ENCODE results near the gene SBK3.

The SBK3 gene

GRCh38 chr19:55493645-55494171 is 51.6 kb downstream of the SBK3 start:
- peaks cover 96% of the 10 kb centered on the region for H3K27me3 ChIP-seq (replicated peaks; ENCODE audit: insufficient read depth, low read length)
- H3K79me2 ChIP-seq (ENCODE audit: low read length): no peaks in the 10 kb centered on the region
- no peak overlapping the region for H3K27ac ChIP-seq (ENCODE audit: low read length)
- no peak for DNase-seq
- H3K4me2 ChIP-seq (ENCODE audit: low read depth, low read length): no peak overlapping the region
- H3K36me3 ChIP-seq (replicated peaks; ENCODE audit: insufficient read depth, low read length): no peaks in the 10 kb centered on the region
- H3K4me1 ChIP-seq (ENCODE audit: low read length): no peaks in the 10 kb centered on the region
- no peak overlapping the region for H3K4me3 ChIP-seq (ENCODE audit: low read length)
- H2AFZ ChIP-seq (ENCODE audit: low read length): no peak overlapping the region
- H3K9ac ChIP-seq (ENCODE audit: low read length): no peak overlapping the region
- no peaks in the 10 kb centered on the region for H4K20me1 ChIP-seq (ENCODE audit: insufficient read depth, low read length)
- no peaks in the 10 kb centered on the region for H3F3A ChIP-seq (ENCODE audit: insufficient read depth, low read length)
- no peak for TF ChIP-seq EZH2 (optimal IDR thresholded peaks at IDR 0.05; ENCODE audit: low read depth, low read length)
- no peak for TF ChIP-seq EZH2phosphoT487 (IDR thresholded peaks at IDR 0.05; ENCODE audit: low read length)
- no peak for TF ChIP-seq CTCF (IDR thresholded peaks at IDR 0.05; ENCODE audit: low read length)
- no peaks in the 10 kb centered on the region for H3K9me2 ChIP-seq (replicated peaks; ENCODE audit: insufficient read depth, low read length)
- no peaks in the 10 kb centered on the region for H3K9me3 ChIP-seq (replicated peaks; ENCODE audit: insufficient read depth, low read length)

DNA sequence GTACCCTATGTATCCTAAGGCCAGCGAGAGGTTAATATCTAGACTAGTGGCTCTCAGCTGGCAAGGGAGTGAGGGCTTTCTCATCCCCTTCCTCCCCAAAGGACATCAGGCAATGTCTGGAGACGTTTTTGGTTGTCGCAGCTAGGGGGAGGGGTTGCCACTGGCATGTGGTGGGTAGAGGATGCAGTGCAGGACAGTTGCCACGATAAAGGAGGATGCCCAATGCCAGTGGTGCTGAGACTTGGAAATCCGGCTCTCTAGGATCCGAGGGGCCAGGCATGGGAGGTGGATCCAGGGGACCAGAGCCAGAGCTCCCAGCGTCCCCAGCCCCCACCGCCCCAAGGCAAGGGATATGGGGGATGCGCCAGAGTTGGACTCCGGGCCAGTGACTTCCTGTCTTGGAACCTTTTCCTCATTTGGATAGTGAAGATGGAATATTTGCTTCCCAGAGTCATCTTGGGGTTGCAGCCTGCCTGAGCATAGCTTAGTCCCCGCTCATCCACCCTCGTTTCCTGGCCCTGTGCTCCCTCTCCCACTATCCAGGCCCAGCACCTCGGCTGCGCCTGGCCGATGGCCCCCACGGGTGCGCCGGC is 52.2 kb downstream of the SBK3 start:
- Histone ChIP-seq H3K36me3 (replicated peaks; ENCODE audit: insufficient read depth, low read length) (no peaks in the 10 kb centered on the region), H3K27ac (ENCODE audit: low read length) (no peak overlapping the region), H4K20me1 (ENCODE audit: insufficient read depth, low read length) (no peaks in the 10 kb centered on the region), H3K27me3 (replicated peaks; ENCODE audit: insufficient read depth, low read length) (peaks cover 95% of the 10 kb centered on the region), H3F3A (ENCODE audit: insufficient read depth, low read length) (no peaks in the 10 kb centered on the region), H2AFZ (ENCODE audit: low read length) (no peak overlapping the region), H3K79me2 (ENCODE audit: low read length) (no peaks in the 10 kb centered on the region), H3K9me2 (replicated peaks; ENCODE audit: insufficient read depth, low read length) (no peaks in the 10 kb centered on the region), H3K9me3 (replicated peaks; ENCODE audit: insufficient read depth, low read length) (no peaks in the 10 kb centered on the region), H3K9ac (ENCODE audit: low read length) (no peak overlapping the region), H3K4me1 (ENCODE audit: low read length) (no peaks in the 10 kb centered on the region), H3K4me3 (ENCODE audit: low read length) (no peak overlapping the region), H3K4me2 (ENCODE audit: low read depth, low read length) (no peak overlapping the region)
- TF ChIP-seq CTCF (IDR thresholded peaks at IDR 0.05; ENCODE audit: low read length): no peak
- no peak for TF ChIP-seq EZH2phosphoT487 (IDR thresholded peaks at IDR 0.05; ENCODE audit: low read length)
- no peak for TF ChIP-seq EZH2 (optimal IDR thresholded peaks at IDR 0.05; ENCODE audit: low read depth, low read length)
- DNase-seq: no peak

- no peaks in the 10 kb centered on the region for H3K79me2 ChIP-seq (ENCODE audit: low read length)
- no peaks in the 10 kb centered on the region for H3K4me1 ChIP-seq (ENCODE audit: low read length)
- peaks cover 93% of the 10 kb centered on the region for H3K27me3 ChIP-seq (replicated peaks; ENCODE audit: insufficient read depth, low read length)
- H3K4me3 ChIP-seq (ENCODE audit: low read length): no peak overlapping the region
- H2AFZ ChIP-seq (ENCODE audit: low read length): no peak overlapping the region
- H3K36me3 ChIP-seq (replicated peaks; ENCODE audit: insufficient read depth, low read length): no peaks in the 10 kb centered on the region
- H3K9me3 ChIP-seq (replicated peaks; ENCODE audit: insufficient read depth, low read length): no peaks in the 10 kb centered on the region
- no peak overlapping the region for H3K4me2 ChIP-seq (ENCODE audit: low read depth, low read length)
- no peaks in the 10 kb centered on the region for H3K9me2 ChIP-seq (replicated peaks; ENCODE audit: insufficient read depth, low read length)
- H3F3A ChIP-seq (ENCODE audit: insufficient read depth, low read length): no peaks in the 10 kb centered on the region
- H3K27ac ChIP-seq (ENCODE audit: low read length): no peak overlapping the region
- no peak for DNase-seq
- TF ChIP-seq CTCF (IDR thresholded peaks at IDR 0.05; ENCODE audit: low read length) (no peak), EZH2phosphoT487 (IDR thresholded peaks at IDR 0.05; ENCODE audit: low read length) (no peak), EZH2 (optimal IDR thresholded peaks at IDR 0.05; ENCODE audit: low read depth, low read length) (no peak)
- no peaks in the 10 kb centered on the region for H4K20me1 ChIP-seq (ENCODE audit: insufficient read depth, low read length)
- H3K9ac ChIP-seq (ENCODE audit: low read length): no peak overlapping the region
Measured at GRCh38 chr19:55492362-55492944, 52.9 kb downstream of the SBK3 start.
